BJ (cell line): Measurements from ENCODE around the gene PHF20. TPM values are rescaled to one million over a fixed set of nuclear protein-coding genes. Genes with fewer than 3 reads are reported as not detected.
"Not testable (repeated sequence)": the region's sequence is repeated elsewhere in the genome, so short reads cannot be mapped to it uniquely, and the experiment has no call there.

ENCODE experiments used
- CTCF ChIA-PET: fragments of 350-600 bp; formaldehyde crosslinking; extraction: SDS; loops from one replicate; lab custom pipeline; 2021; ENCODE audit warnings: antibody characterized with exemption, inconsistent platforms; lab: Yijun Ruan, JAX
- POLR2A ChIA-PET: fragments of 300-600 bp; sonication (Branson Sonifier 250); formaldehyde crosslinking; extraction: SDS; loops from one replicate; lab custom pipeline; 2021; ENCODE audit warnings: antibody characterized with exemption; lab: Charles Lee
- DNase-seq: peaks from one replicate; pipeline ENCODE4 v3.0.0-alpha.2; 2011; ENCODE audit warnings: low read depth
- H3K27me3 ChIP-seq: 2 replicates; pipeline ENCODE4 v1.6.0; 2011; ENCODE audit warnings: low read length; ENCODE audit not compliant: control insufficient read depth, insufficient read depth
- H3K36me3 ChIP-seq: 2 replicates; pipeline ENCODE4 v1.5.1; 2011; ENCODE audit warnings: low read length; ENCODE audit not compliant: control insufficient read depth, insufficient read depth
- H3K4me3 ChIP-seq: 2 replicates; pipeline ENCODE4 v1.5.1; 2011; ENCODE audit warnings: low read depth, mild to moderate bottlenecking, control low read depth, low read length
- polyA plus RNA-seq: library from polyadenylated mRNA; depleted of rRNA; stranded (reverse); fragments of >200 nt; gene quantifications from 2 replicates; pipeline ENCODE4 v1.2.3, GENCODE V29; 2011
- TF ChIP-seq, protein P1 (sequence below): IDR thresholded peaks from 2 replicates; pipeline ENCODE4 v1.5.1; 2011; ENCODE audit warnings: low read depth, mild to moderate bottlenecking, control low read depth, inconsistent platforms, low read length, moderate library complexity; ENCODE audit not compliant: insufficient read depth

The PHF20 gene
- polyA plus RNA-seq, 1 experiment, result 24.9 TPM

- Histone ChIP-seq H3K27me3 (no peaks in the 10 kb centered on the region), H3K36me3 (no peaks in the 10 kb centered on the region), H3K4me3 (no peak overlapping the region)
- no peak for DNase-seq
- ChIA-PET POLR2A (no interaction called here), CTCF (interaction anchor here (1.6 kb wide), 1 partner anchor 13 kb away, joined by 7 read pairs; no protein-coding TSS in a partner anchor)
- TF ChIP-seq, protein P1, sequence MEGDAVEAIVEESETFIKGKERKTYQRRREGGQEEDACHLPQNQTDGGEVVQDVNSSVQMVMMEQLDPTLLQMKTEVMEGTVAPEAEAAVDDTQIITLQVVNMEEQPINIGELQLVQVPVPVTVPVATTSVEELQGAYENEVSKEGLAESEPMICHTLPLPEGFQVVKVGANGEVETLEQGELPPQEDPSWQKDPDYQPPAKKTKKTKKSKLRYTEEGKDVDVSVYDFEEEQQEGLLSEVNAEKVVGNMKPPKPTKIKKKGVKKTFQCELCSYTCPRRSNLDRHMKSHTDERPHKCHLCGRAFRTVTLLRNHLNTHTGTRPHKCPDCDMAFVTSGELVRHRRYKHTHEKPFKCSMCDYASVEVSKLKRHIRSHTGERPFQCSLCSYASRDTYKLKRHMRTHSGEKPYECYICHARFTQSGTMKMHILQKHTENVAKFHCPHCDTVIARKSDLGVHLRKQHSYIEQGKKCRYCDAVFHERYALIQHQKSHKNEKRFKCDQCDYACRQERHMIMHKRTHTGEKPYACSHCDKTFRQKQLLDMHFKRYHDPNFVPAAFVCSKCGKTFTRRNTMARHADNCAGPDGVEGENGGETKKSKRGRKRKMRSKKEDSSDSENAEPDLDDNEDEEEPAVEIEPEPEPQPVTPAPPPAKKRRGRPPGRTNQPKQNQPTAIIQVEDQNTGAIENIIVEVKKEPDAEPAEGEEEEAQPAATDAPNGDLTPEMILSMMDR, result no peak
These were observed 15.4 kb upstream of the PHF20 start for GRCh38 chr20:35756404-35756803.

DNA sequence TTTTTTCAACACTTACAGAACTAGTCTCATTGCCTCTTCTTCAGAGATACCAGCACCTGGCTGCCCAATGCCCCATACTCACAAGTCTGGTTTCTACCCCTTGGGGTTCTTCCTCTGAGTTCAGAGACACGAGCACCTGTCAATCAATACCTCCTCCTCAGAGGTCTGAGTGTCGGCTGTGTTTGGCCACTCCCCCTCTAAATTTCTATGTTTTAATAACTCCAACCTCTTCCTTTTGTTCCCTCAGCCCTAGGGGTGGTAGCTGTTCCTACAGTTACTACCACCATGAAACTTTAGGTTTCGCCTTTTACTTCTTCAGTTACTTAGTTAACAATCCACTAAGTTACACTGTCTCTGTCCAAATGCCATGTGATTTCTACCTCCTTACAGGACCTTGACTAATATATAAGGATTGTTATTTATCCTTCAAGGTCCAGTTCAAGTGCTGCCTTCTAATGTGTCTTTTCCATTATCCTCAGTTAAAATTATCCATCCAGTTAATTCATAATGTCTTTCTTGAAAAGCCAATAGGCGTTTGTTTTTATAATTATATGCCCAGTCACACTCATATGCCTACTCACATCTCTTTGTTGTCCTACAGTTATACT, 14.6 kb upstream of the PHF20 start:
- no peak for DNase-seq
- no peaks in the 10 kb centered on the region for H3K27me3 ChIP-seq
- H3K36me3 ChIP-seq, result no peaks in the 10 kb centered on the region
- H3K4me3 ChIP-seq, result no peak overlapping the region
- POLR2A ChIA-PET, result no interaction called here
- TF ChIP-seq, protein P1, result no peak
- CTCF ChIA-PET, result no interaction called here

DNA sequence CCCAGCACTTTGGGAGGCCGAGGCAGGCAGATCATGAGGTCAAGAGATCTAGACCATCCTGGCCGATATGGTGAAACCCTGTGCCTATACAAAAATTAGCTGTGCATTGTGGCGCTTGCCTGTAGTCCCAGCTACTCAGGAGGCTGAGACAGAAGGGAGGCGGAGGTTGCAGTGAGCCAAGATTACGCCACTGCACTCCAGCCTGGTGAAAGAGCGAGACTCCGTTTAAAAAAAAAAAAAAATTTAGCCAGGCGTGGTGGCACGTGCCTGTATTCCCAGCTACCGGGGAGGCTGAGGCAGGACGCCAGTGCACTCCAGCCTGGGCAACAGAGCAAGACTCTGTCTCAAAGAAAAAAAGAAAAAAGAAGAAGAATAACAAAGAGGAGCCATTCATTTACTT, 10.3 kb upstream of the PHF20 start:
- POLR2A ChIA-PET, H3K4me3 ChIP-seq, DNase-seq, H3K36me3 ChIP-seq, H3K27me3 ChIP-seq: not testable (repeated sequence)
- CTCF ChIA-PET, result interaction anchor here (0.6 kb wide), 2 partner anchors 12 to 1458 kb away, joined by 3 read pairs; no protein-coding TSS in a partner anchor

- H3K27me3 ChIP-seq, result no peaks in the 10 kb centered on the region
- TF ChIP-seq, protein P1, result no peak
- DNase-seq, result no peak
- ChIA-PET CTCF (no interaction called here), POLR2A (no interaction called here)
- H3K4me3 ChIP-seq, result no peak overlapping the region
- H3K36me3 ChIP-seq, result no peaks in the 10 kb centered on the region
These were observed 9.4 kb upstream of the PHF20 start for GRCh38 chr20:35762461-35762860.

GRCh38 chr20:35764936-35765335, 6.9 kb upstream of the PHF20 start:
- DNase-seq, POLR2A ChIA-PET, CTCF ChIA-PET, H3K4me3 ChIP-seq, H3K27me3 ChIP-seq, H3K36me3 ChIP-seq: not testable (repeated sequence)

GRCh38 chr20:35766843-35767242, 5.0 kb upstream of the PHF20 start:
- Histone ChIP-seq H3K36me3 (no peaks in the 10 kb centered on the region), H3K4me3 (no peak overlapping the region), H3K27me3 (no peaks in the 10 kb centered on the region)
- no peak for DNase-seq
- CTCF ChIA-PET, result no interaction called here
- TF ChIP-seq, protein P1, result no peak
- POLR2A ChIA-PET, result no interaction called here
